Prostate gland (tissue), 2 donors: Measurements from ENCODE around the gene TNS3.

Experiments
- POLR2A ChIP-seq: fragments of 450-650 bp; IDR thresholded peaks from one replicate; pipeline ENCODE4 v1.6.1; 2016; ENCODE audit warnings: antibody characterized with exemption, mild to moderate bottlenecking
- POLR2AphosphoS5 ChIP-seq: sonication (generic); formaldehyde crosslinking; IDR thresholded peaks from one replicate; pipeline ENCODE4 v1.6.1; 2017; ENCODE audit warnings: antibody characterized with exemption
- TF ChIP-seq, protein P1 (sequence below), 4 experiments: fragments of 200-600 bp in 2 of 4; fragments of 450-650 bp in 2 of 4; sonication (generic) in 2 of 4; IDR thresholded peaks; 1 replicate in 3 of 4; 2 replicates in 1 of 4; pipeline ENCODE4 v1.5.1; 2016 to 2019; ENCODE audit warnings: antibody characterized with exemption in 4 of 4, mild to moderate bottlenecking in 2 of 4, moderate library complexity in 2 of 4

DNA sequence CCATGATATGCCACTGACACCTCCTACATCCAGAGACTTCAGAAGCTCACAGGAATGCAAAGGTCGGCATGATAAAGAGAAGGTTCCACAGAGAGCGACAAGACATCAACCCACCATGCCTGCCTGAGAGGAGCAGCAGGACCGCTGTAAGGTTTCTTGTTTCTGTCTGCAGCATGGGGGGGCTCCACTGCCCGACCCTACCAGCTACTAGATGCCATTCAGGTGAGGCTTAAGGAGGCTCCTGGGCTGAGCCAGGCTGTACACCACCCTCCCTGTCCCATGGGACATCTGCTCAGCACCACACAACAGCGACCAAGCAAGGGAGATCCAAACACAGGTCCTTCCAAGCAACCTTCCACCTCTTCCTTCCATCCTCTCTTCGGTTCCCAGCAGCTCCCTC, 234.6 kb downstream of the TNS3 start:
- TF ChIP-seq POLR2A (no peak), POLR2AphosphoS5 (no peak)
- TF ChIP-seq, protein P1, sequence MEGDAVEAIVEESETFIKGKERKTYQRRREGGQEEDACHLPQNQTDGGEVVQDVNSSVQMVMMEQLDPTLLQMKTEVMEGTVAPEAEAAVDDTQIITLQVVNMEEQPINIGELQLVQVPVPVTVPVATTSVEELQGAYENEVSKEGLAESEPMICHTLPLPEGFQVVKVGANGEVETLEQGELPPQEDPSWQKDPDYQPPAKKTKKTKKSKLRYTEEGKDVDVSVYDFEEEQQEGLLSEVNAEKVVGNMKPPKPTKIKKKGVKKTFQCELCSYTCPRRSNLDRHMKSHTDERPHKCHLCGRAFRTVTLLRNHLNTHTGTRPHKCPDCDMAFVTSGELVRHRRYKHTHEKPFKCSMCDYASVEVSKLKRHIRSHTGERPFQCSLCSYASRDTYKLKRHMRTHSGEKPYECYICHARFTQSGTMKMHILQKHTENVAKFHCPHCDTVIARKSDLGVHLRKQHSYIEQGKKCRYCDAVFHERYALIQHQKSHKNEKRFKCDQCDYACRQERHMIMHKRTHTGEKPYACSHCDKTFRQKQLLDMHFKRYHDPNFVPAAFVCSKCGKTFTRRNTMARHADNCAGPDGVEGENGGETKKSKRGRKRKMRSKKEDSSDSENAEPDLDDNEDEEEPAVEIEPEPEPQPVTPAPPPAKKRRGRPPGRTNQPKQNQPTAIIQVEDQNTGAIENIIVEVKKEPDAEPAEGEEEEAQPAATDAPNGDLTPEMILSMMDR (IDR thresholded peaks at IDR 0.05), result no peak
